Right lobe of liver (tissue), 6 donors: Measurements from ENCODE around the gene PPP5C. TPM values are rescaled to one million over a fixed set of nuclear protein-coding genes. Genes with fewer than 3 reads are reported as not detected.

Source experiments
- ATAC-seq, 4 donors: fragments of 200-7000 bp; cut with Tn5 transposase; one replicate each; pipeline ENCODE4 v1.9.1; 2020; ENCODE audit warnings: mild to moderate bottlenecking in 4 of 4, moderate library complexity in 4 of 4
- DNase-seq, 3 donors: peaks; one replicate each; pipeline ENCODE4 v3.0.0-alpha.2; 2020
- H3K27ac ChIP-seq, 3 donors: fragments of 200-600 bp; one replicate each; pipeline ENCODE4 v1.8.0; 2022
- H3K27me3 ChIP-seq, 2 donors: fragments of 200-600 bp; one replicate each; pipeline ENCODE4 v1.8.0; 2022
- H3K36me3 ChIP-seq, 4 donors: fragments of 200-600 bp; sonication (generic) in 1 of 4; one replicate each; pipeline versions ENCODE4 v1.5.1 to v1.8.0; 2017 to 2022; ENCODE audit warnings: control low read depth in 1 of 4
- H3K4me1 ChIP-seq, 4 donors: fragments of 200-600 bp; sonication (generic) in 1 of 4; one replicate each; pipeline versions ENCODE4 v1.5.1 to v1.8.0; 2017 to 2022; ENCODE audit warnings: control low read depth in 1 of 4
- H3K4me3 ChIP-seq, 3 donors: fragments of 200-600 bp; one replicate each; pipeline ENCODE4 v1.8.0; 2022
- H3K9me3 ChIP-seq, 4 donors: fragments of 200-600 bp; sonication (generic) in 1 of 4; one replicate each; pipeline versions ENCODE4 v1.5.1 to v1.8.0; 2017 to 2022; ENCODE audit warnings: control low read depth in 1 of 4
- CTCF ChIP-seq, 4 donors: fragments of 200-600 bp in 3 of 4; fragments of 450-650 bp in 1 of 4; IDR thresholded peaks; one replicate each; pipeline versions ENCODE4 v1.5.1 to v1.8.0; 2016 to 2022; ENCODE audit warnings: antibody characterized with exemption in 4 of 4, mild to moderate bottlenecking in 2 of 4
- POLR2A ChIP-seq: fragments of 450-650 bp; IDR thresholded peaks from one replicate; pipeline ENCODE4 v1.6.1; 2017; ENCODE audit warnings: antibody characterized with exemption, mild to moderate bottlenecking
- WGBS: methylation state at CpG from one replicate; pipeline ENCODE4 v1.1.6; 2018; ENCODE audit warnings: low coverage, low lambda C conversion rate; ENCODE audit not compliant: insufficient coverage; ENCODE audit errors: missing lambda C conversion rate; 5-methylcytosine and 5-hydroxymethylcytosine counted together
- intact Hi-C, 2 donors: fragments of 100-400 bp; cut with DNase I; formaldehyde crosslinking; loops; one replicate each; pipeline versions ENCODE4 v1.11.2 to v1.14.1; 2022
- long read RNA-seq: library from polyadenylated mRNA; unstranded; transcript quantifications from one replicate; pipeline ENCODE4 v2.0.0, GENCODE V29; 2019
- total RNA-seq, 6 experiments: library from RNA; depleted of rRNA in 2 of 6; stranded (reverse); fragments of >200 nt in 2 of 6; fragmentation: NEBNext Ultra II Directional in 3 of 6; extraction: Animal tissue kit (Norgen Biotek cat#: 25700) in 3 of 6; gene quantifications; one replicate each; pipeline versions ENCODE4 v1.1.0 to v1.2.4, GENCODE V29; 2016 to 2023
- donor health status: DM: no; HTN: yes; CAD: no.
- donor health status: DM: no; HTN: no; CAD: no.
- donor health status: DM: no; HTN: no; CAD: no.
- donor health status: DM: no; HTN: yes; CAD: no.
- donor health status: DM: no; HTN: yes; CAD: no.

PPP5C gene
- 10 to 100 TPM; 23.9 to 47.8 (median 36.0) TPM for total RNA-seq
- long read RNA-seq, transcript PPP5C-201 (13 exons, 2,109 nt), result major isoform, 5 of 5 reads
- long read RNA-seq, partial matches to known transcripts, result 0 of 5 reads
- long read RNA-seq, other reads (novel, unspliced or antisense), result 0 of 5 reads

GRCh38 chr19:46346821-46347571 lies at the start of gene PPP5C:
Gene PPP5C (plus strand): TSS chr19:46347087. CDS start chr19:46347097, 10 bp downstream.
- H3K27me3 ChIP-seq, result no peaks in the 10 kb centered on the region
- peak; percentile 85 to 90 (median 86) for ATAC-seq
- peak within 1 kb of the TSS; percentile 79 to 88 (median 83) for H3K27ac ChIP-seq
- H3K4me3 ChIP-seq, result peak within 1 kb of the TSS; percentile 89 to 100 (median 93)
- peaks cover 0 to 32% (median 12%) of the 10 kb centered on the region in 4 donors for H3K4me1 ChIP-seq
- H3K9me3 ChIP-seq, result no peaks in the 10 kb centered on the region
- DNase-seq, result peak; percentile 92 to 93 (median 92)
- peak; percentile 70 for TF ChIP-seq POLR2A
- TF ChIP-seq CTCF (IDR thresholded peaks at IDR 0.05), result peak; percentile 65 to 79 (median 66)
- intact Hi-C loops, result loop anchor here in 1 of 2 donors (10.0 kb wide), 2 partner anchors 48 to 62 kb away; no protein-coding TSS in a partner anchor
- H3K36me3 ChIP-seq, result no peaks in the 10 kb centered on the region
- WGBS, result 0% methylated on average over 15 of the region's 62 CpGs

GRCh38 chr19:46297700-46298478 lies 49.0 kb upstream of the PPP5C start:
- ATAC-seq (no peak), DNase-seq (peak in 2 of 3 donors; percentile 59 to 65)
- Histone ChIP-seq H3K27ac (peak overlapping the region in 2 of 3 donors; percentile 43 to 58), H3K27me3 (no peaks in the 10 kb centered on the region), H3K9me3 (no peaks in the 10 kb centered on the region), H3K36me3 (no peaks in the 10 kb centered on the region), H3K4me1 (peaks cover 0 to 27% (median 11%) of the 10 kb centered on the region in 4 donors), H3K4me3 (peak overlapping the region in 2 of 3 donors; percentile 16 to 26)
- WGBS, result 14% methylated on average over 5 of the region's 19 CpGs
- TF ChIP-seq CTCF (IDR thresholded peaks at IDR 0.05), result peak in 1 of 4 donors; percentile 13
- no peak for TF ChIP-seq POLR2A
- intact Hi-C loops, result no loop called here

- H3K27ac ChIP-seq, result peak overlapping the region in 2 of 3 donors; percentile 43 to 58
- no peak for TF ChIP-seq POLR2A
- TF ChIP-seq CTCF (IDR thresholded peaks at IDR 0.05), result no peak
- peak overlapping the region in 2 of 3 donors; percentile 16 to 26 for H3K4me3 ChIP-seq
- intact Hi-C loops, result no loop called here
- H3K36me3 ChIP-seq, result no peaks in the 10 kb centered on the region
- H3K9me3 ChIP-seq, result no peaks in the 10 kb centered on the region
- 10% methylated on average over 3 of the region's 7 CpGs for WGBS
- peaks cover 0 to 27% (median 11%) of the 10 kb centered on the region in 4 donors for H3K4me1 ChIP-seq
- ATAC-seq (no peak), DNase-seq (no peak)
- no peaks in the 10 kb centered on the region for H3K27me3 ChIP-seq
Measured at GRCh38 chr19:46298479-46299003, 48.3 kb upstream of the PPP5C start.

GRCh38 chr19:46299004-46299509 lies 47.8 kb upstream of the PPP5C start:
- 0% methylated on average over 8 of the region's 11 CpGs for WGBS
- peak overlapping the region; percentile 14 to 27 (median 27) for H3K4me3 ChIP-seq
- H3K27me3 ChIP-seq, result no peaks in the 10 kb centered on the region
- DNase-seq (peak; percentile 93 to 98 (median 94)), ATAC-seq (peak; percentile 69 to 83 (median 80))
- TF ChIP-seq POLR2A, result no peak
- no peak for TF ChIP-seq CTCF (IDR thresholded peaks at IDR 0.05)
- peak overlapping the region; percentile 38 to 77 (median 43) for H3K27ac ChIP-seq
- peaks cover 0 to 27% (median 11%) of the 10 kb centered on the region in 4 donors for H3K4me1 ChIP-seq
- intact Hi-C loops, result no loop called here
- no peaks in the 10 kb centered on the region for H3K36me3 ChIP-seq
- no peaks in the 10 kb centered on the region for H3K9me3 ChIP-seq
